Activated CD8-positive, alpha-beta T cell treated with anti-CD3 and anti-CD28 coated beads for 36 hours (primary cell): ENCODE data around the gene RTL1. TPM values are rescaled to one million over a fixed set of nuclear protein-coding genes. Genes with fewer than 3 reads are reported as not detected.

Experiments
- ATAC-seq: fragments of 200-7000 bp; cut with Tn5 transposase; one replicate; pipeline ENCODE4 v1.10.0; 2021; ENCODE audit warnings: mild to moderate bottlenecking, moderate library complexity
- CTCF ChIA-PET: fragments of 350-600 bp; sonication (Branson Sonifier 250); formaldehyde crosslinking; loops from one replicate; lab custom pipeline; 2021; ENCODE audit warnings: antibody characterized with exemption; lab: Charles Lee
- POLR2A ChIA-PET: fragments of 350-600 bp; sonication (Branson Sonifier 250); formaldehyde crosslinking; loops from one replicate; lab custom pipeline; 2021; ENCODE audit warnings: antibody characterized with exemption; lab: Charles Lee
- DNase-seq: peaks from one replicate; pipeline ENCODE4 v3.0.0-alpha.2; 2020
- H3K27ac Mint-ChIP-seq: one replicate; pipeline ENCODE4 v1.8.0; 2021; ENCODE audit warnings: mild to moderate bottlenecking, mixed read lengths
- H3K27me3 Mint-ChIP-seq: one replicate; pipeline ENCODE4 v1.8.0; 2021; ENCODE audit warnings: mixed read lengths
- H3K36me3 Mint-ChIP-seq: one replicate; pipeline ENCODE4 v1.8.0; 2021; ENCODE audit warnings: low read depth, mixed read lengths
- H3K4me1 Mint-ChIP-seq: one replicate; pipeline ENCODE4 v1.8.0; 2021; ENCODE audit warnings: low read depth, mixed read lengths
- H3K4me3 Mint-ChIP-seq: one replicate; pipeline ENCODE4 v1.8.0; 2021; ENCODE audit warnings: mild to moderate bottlenecking, moderate library complexity, mixed read lengths
- H3K9me3 Mint-ChIP-seq: one replicate; pipeline ENCODE4 v1.8.0; 2021; ENCODE audit warnings: mixed read lengths
- intact Hi-C: fragments of 100-400 bp; cut with micrococcal nuclease; formaldehyde crosslinking; loops from one replicate; pipeline ENCODE4 v1.10.0; 2022
- total RNA-seq, 2 experiments: library from RNA; stranded (reverse); gene quantifications; one replicate each; pipeline ENCODE4 v1.2.3, GENCODE V29; 2021
- TF ChIP-seq, protein P1 (sequence below): fragments of 200-600 bp; IDR thresholded peaks from one replicate; pipeline ENCODE4 v1.8.0; 2022; ENCODE audit warnings: antibody characterized with exemption, mild to moderate bottlenecking

Gene RTL1
- total RNA-seq, 2 experiments from 2014 or later, result not detected

DNA sequence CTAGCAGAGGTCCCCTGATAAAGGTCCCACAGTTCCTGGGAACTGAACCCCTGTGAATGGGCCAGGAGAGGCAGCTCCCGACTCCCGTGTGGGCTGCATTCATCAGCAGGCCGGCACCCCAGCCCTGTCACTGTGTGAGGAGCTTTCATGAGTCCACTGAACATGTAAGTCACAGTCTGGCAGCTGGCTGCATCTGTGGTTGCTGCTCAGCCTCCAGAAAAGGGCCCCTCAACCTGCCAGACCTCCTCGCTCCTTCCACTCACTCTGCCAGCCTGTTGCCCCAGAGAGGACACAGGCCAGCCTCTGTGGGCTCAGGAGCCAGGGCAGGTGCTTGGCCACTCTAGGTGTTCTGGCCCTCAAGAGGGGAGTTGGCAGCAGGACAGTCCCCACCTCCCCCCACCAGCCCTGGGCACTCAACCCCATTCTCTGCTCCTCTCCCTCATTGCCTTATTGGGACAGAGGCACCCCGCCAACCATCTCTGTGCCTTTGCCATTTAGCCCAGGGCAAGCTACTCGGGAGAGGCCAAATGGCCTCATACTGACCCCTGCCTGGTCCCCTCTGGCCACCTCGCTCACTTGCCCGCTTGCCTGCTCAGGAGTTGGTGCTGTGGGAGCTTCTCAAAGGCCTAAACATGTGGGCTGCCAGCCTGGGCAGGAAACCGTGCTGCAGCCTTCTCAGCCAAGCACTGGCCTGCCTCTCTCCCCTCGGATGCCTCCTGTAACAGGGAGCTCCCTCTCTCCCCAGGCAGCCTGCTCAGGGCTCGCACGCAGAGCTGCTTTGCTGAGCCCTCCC is 1.9 kb downstream of the RTL1 start:
- TF ChIP-seq, protein P1, sequence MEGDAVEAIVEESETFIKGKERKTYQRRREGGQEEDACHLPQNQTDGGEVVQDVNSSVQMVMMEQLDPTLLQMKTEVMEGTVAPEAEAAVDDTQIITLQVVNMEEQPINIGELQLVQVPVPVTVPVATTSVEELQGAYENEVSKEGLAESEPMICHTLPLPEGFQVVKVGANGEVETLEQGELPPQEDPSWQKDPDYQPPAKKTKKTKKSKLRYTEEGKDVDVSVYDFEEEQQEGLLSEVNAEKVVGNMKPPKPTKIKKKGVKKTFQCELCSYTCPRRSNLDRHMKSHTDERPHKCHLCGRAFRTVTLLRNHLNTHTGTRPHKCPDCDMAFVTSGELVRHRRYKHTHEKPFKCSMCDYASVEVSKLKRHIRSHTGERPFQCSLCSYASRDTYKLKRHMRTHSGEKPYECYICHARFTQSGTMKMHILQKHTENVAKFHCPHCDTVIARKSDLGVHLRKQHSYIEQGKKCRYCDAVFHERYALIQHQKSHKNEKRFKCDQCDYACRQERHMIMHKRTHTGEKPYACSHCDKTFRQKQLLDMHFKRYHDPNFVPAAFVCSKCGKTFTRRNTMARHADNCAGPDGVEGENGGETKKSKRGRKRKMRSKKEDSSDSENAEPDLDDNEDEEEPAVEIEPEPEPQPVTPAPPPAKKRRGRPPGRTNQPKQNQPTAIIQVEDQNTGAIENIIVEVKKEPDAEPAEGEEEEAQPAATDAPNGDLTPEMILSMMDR, result no peak
- no peak overlapping the region for H3K4me3 Mint-ChIP-seq
- ChIA-PET POLR2A (no interaction called here), CTCF (interaction anchor here (1.0 to 1.3 kb wide), 2 partner anchors 11 to 20 kb away, joined by 3 read pairs; no protein-coding TSS in a partner anchor)
- intact Hi-C loops, result no loop called here
- H3K9me3 Mint-ChIP-seq, result no peaks in the 10 kb centered on the region
- H3K27me3 Mint-ChIP-seq, result peaks cover 40% of the 10 kb centered on the region
- H3K27ac Mint-ChIP-seq, result no peak overlapping the region
- DNase-seq (no peak), ATAC-seq (no peak)
- H3K36me3 Mint-ChIP-seq, result no peaks in the 10 kb centered on the region
- H3K4me1 Mint-ChIP-seq, result no peaks in the 10 kb centered on the region

DNA sequence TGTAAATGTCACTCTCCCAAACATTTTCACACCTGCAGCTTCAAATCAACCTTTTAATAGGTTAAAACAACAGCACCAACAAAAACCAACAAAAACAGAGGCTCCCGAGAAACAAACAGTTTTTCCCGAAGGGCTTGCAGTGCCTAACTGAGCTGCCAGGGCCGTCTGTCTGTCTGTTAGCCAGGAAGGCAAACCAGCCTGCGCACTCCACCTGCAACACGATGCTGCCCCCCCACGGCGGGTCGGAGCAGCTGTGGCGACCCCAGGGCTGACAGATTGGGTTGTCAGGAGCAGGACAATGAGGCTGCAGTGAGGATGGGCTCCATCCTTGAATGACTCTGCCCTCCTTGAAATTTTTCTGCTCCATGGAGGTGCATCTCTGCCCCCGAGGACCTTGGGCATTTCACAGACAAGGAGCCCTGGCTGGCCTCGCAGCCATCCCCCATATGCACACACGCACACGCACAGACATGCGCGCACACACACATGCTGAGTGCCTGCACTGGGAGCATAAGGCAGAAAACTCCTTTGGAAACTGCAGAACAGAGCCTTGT is 2.6 kb downstream of the RTL1 start:
- intact Hi-C loops, result no loop called here
- no peaks in the 10 kb centered on the region for H3K4me1 Mint-ChIP-seq
- CTCF ChIA-PET, result interaction anchor here (0.8 to 1.6 kb wide), 4 partner anchors 11 to 62 kb away, joined by 3 to 4 read pairs (median 3); no protein-coding TSS in a partner anchor
- no peak overlapping the region for H3K4me3 Mint-ChIP-seq
- TF ChIP-seq, protein P1, result no peak
- no peaks in the 10 kb centered on the region for H3K9me3 Mint-ChIP-seq
- no peaks in the 10 kb centered on the region for H3K36me3 Mint-ChIP-seq
- peaks cover 44% of the 10 kb centered on the region for H3K27me3 Mint-ChIP-seq
- ATAC-seq (peak; percentile 49), DNase-seq (peak; percentile 44)
- no peak overlapping the region for H3K27ac Mint-ChIP-seq
- POLR2A ChIA-PET, result no interaction called here

DNA sequence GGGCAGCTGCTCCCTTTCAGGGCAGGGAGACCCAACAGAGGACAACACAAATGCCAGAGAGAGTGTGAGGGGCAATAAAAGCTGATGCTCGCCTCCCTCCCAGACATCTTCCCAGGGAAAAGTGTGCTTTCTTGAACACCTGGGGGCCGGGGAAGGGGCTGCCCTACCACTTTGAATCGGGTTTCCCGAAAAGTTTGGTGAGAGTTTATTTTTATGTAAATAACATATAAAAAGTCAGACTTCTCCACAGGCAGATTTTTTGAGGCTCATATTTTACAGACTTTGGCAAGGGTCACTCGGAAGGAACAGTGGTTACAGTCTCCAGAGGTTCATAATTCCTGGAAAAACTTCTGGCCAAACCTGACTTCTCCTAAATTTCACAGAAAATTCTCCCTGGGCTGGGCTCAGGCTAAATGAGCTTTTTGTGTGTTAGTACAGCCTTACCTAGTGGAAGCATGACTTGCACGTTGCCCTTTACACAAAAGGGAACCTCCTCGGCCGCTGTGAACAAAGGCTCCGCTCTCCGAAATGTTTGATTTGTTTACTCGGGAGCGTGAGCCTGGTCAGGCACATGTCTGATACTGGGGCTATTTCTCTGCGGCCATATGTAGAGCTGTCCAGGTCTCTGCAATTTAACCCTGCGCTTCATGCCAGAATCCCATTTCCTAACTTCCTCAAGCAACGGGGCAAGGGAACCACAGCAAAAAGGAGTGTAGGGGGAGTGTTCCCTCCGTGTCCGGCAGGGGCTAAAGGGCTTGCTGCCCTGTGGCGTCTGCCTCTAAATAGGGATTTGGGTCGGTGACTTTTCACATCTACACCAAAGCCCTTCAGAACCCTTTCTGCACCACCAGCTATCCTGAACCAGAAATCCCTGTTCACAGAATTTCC is 3.4 kb downstream of the RTL1 start:
- no peak overlapping the region for H3K27ac Mint-ChIP-seq
- H3K4me3 Mint-ChIP-seq, result no peak overlapping the region
- ChIA-PET POLR2A (no interaction called here), CTCF (interaction anchor here (0.8 to 1.6 kb wide), 4 partner anchors 10 to 61 kb away, joined by 3 to 4 read pairs (median 3); no protein-coding TSS in a partner anchor)
- H3K27me3 Mint-ChIP-seq, result peaks cover 44% of the 10 kb centered on the region
- no peak for DNase-seq
- TF ChIP-seq, protein P1, result no peak
- no peaks in the 10 kb centered on the region for H3K9me3 Mint-ChIP-seq
- no peak for ATAC-seq
- H3K36me3 Mint-ChIP-seq, result no peaks in the 10 kb centered on the region
- intact Hi-C loops, result no loop called here
- H3K4me1 Mint-ChIP-seq, result no peaks in the 10 kb centered on the region

DNA sequence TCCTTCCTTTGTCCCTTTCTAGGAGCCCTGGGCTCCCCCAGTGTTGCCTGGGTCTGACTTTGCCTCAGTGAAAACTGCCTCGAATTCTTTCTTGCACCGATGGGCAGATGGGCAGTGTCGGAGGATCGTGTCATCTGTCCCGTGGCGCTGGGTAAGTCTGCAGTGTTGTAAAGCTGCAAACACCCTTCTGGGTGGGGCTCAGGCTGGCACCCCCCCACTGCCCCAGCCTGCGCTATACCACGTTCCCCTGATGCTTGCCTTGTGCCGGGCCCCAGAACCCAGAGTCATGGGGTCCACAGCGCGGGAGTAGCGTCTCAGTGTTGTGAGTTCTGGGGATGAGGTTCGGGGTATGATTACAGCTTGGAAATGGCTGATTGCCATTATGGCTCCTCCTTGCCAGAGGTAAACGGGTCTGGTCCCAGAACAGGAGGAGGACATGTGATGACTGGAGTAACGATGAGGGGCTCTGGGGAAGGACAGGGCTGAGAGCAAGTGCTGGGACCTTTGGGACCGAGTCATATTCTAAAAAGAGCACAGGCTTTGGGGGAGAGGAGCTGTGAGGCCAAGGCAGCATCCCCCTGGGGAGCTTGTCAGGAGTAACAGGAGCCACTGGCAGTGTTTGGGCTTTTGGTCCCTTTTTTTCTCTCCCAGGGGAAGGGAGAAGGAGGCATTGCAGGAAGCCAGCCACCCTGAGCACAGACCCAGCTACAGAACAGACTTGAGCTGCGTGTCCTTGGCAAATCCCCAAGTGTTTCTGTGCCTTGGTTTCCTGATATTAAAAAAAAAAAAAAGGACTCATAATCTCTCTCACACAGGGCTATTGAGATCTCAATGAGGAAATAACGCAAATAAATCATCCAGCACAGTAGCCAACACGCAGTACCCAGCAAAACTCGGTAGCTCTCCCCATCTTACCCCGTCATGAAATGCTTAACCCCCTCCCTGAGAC is 4.3 kb downstream of the RTL1 start:
- CTCF ChIA-PET, result interaction anchor here (1.6 kb wide), 1 partner anchor 48 kb away, joined by 4 read pairs; no protein-coding TSS in a partner anchor

More for the DNA sequence above, 4.3 kb downstream of the RTL1 start:
- H3K36me3 Mint-ChIP-seq, result no peaks in the 10 kb centered on the region
- ATAC-seq (no peak), DNase-seq (no peak)
- H3K4me3 Mint-ChIP-seq, result no peak overlapping the region
- POLR2A ChIA-PET, result no interaction called here
- intact Hi-C loops, result no loop called here
- TF ChIP-seq, protein P1, result no peak
- H3K9me3 Mint-ChIP-seq, result no peaks in the 10 kb centered on the region
- no peaks in the 10 kb centered on the region for H3K4me1 Mint-ChIP-seq
- H3K27ac Mint-ChIP-seq, result no peak overlapping the region
- H3K27me3 Mint-ChIP-seq, result peaks cover 39% of the 10 kb centered on the region
